KG1 (cell line): ENCODE measurements around the gene MARCHF9.
"Not testable (repeated sequence)": the region's sequence is repeated elsewhere in the genome, so short reads cannot be mapped to it uniquely, and the experiment has no call there.

Experiments
- DNase-seq: peaks from one replicate; lab custom pipeline; 2025; lab: John Stamatoyannopoulos, UW

MARCHF9 gene, protein sequence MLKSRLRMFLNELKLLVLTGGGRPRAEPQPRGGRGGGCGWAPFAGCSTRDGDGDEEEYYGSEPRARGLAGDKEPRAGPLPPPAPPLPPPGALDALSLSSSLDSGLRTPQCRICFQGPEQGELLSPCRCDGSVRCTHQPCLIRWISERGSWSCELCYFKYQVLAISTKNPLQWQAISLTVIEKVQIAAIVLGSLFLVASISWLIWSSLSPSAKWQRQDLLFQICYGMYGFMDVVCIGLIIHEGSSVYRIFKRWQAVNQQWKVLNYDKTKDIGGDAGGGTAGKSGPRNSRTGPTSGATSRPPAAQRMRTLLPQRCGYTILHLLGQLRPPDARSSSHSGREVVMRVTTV

DNA sequence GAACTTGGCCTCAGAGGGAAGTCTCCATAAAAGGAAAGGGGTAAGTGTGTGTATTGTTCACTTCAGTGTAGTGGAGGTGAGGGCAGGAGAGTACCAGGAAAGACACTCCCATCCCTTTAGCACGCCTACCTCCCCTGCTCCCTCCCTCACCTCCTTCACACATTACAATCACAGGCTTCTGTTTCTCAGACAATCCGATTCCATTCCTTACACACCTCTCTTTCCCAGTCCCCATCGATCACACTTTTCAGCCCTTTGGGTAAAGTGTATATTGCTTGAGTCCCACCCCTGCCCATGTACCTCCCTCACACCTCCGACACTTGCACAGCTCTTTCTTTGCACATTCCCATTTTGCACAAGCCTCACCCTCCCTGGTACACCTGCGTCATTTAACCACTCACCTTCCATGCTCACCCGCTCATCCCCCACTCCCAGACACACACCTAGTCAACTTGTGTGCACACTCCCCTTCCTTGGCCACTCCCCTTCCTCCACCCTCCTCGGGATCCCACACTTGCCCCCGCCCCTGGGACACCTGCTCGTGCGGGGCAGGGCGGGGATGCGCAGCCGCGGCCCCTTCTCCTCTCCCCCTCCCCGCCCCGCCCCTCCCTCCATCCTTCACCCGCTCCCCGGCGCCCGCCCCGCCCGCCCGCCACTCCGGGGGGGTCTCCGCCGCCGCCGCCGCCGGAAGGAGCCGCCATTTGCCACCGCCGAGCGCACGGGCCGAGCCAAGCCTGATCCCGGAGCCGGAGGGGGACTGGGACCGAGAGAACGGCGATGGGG, at the start of gene MARCHF9:
Gene MARCHF9, plus strand, starts transcription at position 693 of the 783 bp plus-strand sequence. CDS start 426 bp downstream, outside the sequence.
- DNase-seq = no peak

DNA sequence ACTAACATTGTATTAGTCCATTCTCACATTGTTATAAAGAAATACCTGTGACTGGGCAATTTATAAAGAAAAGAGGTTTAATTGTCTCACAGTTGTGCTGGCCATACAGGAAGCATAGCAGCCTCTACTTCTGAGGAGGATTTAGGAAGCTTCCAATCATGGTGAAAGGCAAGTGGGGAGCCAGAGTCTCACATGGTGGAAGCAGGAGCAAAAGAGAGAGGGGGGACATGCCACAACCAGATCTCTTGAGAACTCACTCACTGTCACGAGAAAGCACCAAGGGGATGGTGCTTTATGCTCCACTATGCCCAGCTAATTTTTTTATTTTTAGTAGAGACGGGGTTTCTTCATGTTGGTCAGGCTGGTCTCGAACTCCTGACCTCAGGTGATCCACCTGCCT, 47.7 kb upstream of the MARCHF9 start:
- DNase-seq = no peak

DNA sequence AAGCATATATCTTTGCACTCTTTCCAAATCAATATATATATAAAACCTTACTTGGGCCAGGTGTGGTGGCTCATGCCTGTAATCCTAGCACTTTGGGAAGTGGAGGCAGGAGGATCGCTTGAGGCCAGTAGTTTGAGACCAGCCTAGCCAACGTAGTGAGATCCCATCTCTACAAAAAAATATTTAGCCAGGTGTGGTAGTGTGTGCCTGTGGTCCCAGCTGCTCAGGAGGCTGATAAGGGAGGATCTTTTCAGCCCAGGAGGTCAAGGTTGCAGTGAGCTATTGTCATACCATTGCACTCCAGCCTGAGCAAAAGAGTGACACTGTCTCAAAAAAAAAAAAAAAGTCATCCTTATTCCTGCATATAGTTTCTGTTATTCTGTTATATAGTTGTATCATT, 46.6 kb upstream of the MARCHF9 start:
- no peak for DNase-seq

DNA sequence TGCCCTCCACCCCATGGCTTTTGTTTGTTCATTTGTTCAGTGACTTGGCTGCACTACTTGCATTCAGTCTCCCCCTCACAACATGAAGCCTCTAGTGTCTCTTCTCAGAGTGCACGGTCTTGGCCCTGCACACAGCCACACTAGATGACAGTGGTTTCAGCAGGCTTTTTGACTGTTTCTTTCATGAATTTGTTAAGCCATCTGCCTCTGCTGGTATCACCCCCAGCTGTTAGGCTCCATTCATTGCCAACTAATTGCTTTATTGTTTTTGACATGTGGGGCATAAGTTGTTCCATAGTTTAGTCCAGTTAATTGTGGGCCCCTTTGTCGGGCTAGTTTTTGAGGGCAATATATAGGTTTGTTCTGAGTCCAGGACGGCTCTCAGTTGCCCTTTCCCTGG, 42.2 kb upstream of the MARCHF9 start:
- no peak for DNase-seq

DNA sequence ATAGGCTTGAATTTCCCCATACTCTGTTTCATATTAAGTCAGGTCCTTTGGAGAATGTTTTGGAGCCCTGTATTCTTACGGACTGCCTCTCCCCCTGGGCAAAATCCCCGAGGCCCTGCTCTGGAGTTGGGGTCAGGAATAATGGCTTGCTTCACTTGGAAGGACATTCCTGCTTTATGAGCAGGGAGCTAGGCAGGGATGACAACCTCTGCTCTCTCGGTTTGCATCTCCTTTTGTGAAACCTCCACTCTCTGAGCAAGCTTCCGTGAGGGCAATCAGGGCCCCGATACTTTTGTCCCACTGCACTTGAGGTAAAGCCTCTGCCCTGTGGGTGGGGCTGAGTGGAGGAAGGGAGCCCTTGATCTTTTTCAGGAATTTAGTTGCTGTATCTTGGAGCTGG, 41.7 kb upstream of the MARCHF9 start:
- DNase-seq = no peak

DNA sequence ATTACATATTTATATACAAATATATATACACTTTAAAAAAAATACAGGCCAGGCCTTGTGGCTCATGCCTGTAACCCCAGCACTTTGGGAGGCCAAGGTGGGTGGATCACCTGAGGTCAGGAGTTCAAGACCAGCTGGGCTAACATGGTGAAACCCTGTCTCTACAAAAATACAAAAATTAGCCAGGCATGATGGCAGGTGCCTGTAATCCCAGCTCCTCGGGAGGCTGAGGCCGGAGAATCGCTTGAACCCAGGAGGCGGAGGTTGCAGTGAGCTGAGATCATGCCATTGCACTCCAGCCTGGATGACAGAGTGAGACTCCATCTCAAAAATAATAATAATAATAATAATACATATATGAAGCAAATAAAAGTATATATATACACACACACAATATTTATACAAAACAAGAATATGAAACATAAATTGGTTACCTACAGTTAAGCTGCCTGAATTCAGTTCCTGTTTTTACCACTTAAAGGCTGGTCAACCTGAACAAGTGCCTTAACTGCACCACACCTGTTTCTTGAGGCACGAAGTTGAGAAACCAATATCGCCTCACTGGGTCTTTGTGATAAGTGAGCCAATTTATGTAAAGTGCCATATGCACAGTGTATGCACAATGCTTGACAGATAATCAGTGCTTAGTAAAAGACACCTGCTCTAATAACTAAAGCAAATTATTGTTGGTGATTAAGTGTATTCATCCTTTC, 39.7 kb upstream of the MARCHF9 start:
- DNase-seq = not testable (repeated sequence)

DNA sequence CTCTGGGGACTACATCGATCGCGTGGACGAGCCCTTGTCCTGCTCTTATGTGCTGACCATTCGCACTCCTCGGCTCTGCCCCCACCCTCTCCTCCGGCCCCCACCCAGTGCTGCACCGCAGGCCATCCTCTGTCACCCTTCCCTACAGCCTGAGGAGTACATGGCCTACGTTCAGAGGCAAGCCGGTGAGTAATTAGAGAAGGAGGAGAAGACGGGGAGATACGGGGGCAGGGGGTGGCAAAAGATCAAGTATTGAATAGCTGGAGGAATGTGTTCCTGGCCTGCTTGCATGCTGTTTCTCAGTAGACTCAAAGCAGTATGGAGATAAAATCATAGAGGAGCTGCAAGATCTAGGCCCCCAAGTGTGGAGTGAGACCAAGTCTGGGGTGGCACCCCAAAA, 39.1 kb upstream of the MARCHF9 start:
- no peak for DNase-seq

DNA sequence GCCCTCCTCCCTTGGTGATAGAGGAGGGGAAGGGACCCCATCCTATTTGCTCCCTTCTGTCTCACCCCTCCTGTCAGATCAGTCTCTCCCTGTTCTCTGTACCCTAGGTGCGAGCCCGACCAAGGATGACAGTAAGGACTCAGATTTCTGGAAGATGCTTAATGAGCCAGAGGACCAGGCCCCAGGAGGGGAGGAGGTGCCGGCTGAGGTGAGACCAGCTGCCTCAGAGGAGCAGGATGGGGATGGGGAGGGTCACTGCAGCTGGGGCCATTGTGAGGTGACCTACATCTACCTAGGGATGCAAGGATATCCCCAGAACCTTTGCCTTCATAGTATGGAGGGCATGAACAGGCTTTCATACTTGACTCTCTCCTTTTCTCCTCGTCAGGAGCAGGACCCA, 38.6 kb upstream of the MARCHF9 start:
- DNase-seq = no peak

DNA sequence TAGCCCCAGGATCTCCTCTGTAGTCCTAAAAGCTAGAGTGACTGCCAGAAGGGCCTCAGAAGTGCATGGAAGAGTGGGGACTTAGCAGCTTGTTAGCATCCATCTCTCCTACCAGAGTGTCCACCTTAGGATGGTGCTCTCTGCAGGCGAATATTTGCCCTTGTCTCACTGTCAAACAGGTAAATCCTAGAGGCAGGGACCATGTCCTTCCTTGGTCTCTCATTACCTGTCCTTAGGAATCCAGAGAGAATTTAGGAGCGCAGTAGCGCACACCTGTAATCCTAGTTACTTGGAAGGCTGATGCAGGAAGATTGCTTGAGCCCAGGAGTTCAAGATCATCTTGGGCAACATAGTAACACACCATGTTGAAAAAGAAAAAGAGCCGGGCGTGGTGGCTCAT, 37.8 kb upstream of the MARCHF9 start:
- DNase-seq = no peak

DNA sequence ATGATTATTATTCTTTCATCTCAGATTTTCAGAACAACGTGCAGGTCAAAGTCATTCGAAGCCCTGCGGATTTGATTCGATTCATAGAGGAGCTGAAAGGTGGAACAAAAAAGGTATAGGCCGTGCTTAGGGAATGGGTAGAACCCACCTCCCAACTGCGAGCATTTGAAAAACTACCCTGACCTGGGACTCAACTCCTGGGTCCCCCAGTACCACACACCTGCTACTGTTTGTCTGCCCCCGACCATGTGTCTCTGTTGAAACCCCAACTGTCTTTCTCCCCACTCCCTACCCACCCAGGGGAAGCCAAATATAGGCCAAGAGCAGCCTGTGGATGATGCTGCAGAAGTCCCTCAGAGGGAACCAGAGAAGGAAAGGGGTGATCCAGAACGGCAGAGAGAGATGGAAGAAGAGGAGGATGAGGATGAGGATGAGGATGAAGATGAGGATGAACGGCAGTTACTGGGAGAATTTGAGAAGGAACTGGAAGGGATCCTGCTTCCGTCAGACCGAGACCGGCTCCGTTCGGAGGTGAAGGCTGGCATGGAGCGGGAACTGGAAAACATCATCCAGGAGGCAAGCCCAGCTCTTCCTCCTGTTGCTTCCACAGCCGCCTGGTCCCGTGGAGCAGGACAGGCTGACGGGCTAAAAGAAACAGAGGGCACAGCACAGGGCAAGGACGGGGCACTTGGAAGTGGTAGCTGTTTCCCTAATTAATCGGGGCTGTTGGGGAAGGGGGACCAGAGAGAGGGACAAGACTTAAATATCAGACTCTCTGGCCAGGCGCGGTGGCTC, 36.9 kb upstream of the MARCHF9 start:
- DNase-seq = no peak

DNA sequence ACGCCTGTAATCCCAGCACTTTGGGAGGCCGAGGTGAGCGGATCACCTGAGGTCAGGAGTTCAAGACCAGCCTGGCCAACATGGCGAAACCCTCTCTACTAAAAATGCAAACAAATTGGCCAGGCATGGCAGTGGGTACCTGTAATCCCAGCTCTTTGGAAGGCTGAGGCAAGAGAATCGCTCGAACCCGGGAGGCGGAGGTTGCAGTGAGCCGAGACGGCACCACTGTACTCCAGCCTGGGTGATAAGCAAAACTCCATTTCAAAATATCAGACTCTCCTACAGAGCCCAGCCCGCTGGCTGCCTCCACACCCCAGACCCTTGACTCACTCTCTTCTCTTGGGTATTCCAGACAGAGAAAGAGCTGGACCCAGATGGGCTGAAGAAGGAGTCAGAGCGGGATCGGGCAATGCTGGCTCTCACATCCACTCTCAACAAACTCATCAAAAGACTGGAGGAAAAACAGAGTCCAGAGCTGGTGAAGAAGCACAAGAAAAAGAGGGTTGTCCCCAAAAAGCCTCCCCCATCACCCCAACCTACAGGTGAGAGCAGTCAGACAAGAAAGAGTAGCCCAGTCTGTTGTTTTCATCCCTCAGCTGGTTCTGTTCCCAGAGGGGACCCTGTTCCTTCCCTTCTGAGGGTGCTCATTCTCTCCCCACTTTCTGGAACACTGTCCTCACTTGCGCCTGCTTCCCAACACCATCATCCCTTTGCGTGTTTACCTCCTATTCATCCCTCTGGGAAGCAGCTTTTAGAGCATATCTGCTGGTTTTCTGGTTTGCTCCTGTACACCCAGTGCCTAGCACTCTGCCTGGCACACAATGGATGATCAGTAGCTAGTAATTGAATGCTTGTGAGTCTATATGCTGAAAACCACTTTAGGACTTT, 36.0 kb upstream of the MARCHF9 start:
- DNase-seq = no peak

DNA sequence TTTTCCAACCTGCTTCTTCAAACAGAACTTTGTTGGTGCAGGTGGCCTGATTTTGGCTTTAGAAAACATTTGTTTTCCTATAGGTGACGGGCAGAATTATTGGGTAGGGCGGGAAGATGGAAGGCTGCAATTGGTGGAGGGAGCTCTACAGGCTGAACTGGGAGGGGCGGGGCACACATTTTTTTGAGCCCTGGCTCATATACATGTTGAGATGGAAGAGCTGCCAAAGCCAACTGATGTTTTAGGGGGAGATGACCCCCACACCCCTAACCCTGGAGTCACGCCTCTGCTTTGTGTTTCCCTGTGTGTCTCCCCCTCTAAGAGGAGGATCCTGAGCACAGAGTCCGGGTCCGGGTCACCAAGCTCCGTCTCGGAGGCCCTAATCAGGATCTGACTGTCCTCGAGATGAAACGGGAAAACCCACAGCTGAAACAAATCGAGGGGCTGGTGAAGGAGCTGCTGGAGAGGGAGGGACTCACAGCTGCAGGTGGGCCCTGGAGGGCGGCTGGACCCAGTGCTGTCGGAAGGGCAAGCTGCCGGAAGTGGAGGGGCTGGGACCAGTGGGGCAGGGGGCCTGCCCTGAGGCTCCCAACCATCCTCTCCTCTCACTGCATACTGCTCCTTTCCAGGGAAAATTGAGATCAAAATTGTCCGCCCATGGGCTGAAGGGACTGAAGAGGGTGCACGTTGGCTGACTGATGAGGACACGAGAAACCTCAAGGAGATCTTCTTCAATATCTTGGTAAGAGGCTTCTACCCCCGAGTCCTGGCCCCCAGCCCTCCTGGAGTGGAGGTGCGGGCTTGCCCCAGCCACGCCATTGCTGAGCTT, 34.9 kb upstream of the MARCHF9 start:
- DNase-seq = no peak

DNA sequence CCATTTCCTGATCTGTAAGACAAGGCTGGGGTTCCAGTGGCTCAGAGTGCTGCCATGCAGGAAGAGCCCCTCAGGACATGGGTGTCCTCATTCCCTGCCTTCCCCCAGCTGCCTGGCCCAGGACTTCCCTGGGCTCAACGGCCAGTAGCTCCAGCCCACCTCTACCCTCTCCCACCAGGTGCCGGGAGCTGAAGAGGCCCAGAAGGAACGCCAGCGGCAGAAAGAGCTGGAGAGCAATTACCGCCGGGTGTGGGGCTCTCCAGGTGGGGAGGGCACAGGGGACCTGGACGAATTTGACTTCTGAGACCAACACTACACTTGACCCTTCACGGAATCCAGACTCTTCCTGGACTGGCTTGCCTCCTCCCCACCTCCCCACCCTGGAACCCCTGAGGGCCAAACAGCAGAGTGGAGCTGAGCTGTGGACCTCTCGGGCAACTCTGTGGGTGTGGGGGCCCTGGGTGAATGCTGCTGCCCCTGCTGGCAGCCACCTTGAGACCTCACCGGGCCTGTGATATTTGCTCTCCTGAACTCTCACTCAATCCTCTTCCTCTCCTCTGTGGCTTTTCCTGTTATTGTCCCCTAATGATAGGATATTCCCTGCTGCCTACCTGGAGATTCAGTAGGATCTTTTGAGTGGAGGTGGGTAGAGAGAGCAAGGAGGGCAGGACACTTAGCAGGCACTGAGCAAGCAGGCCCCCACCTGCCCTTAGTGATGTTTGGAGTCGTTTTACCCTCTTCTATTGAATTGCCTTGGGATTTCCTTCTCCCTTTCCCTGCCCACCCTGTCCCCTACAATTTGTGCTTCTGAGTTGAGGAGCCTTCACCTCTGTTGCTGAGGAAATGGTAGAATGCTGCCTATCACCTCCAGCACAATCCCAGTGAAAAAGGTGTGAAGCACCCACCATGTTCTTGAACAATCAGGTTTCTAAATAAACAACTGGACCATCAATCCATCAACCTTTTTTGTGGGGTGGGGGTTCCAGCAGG, 34.0 kb upstream of the MARCHF9 start:
- DNase-seq = no peak

DNA sequence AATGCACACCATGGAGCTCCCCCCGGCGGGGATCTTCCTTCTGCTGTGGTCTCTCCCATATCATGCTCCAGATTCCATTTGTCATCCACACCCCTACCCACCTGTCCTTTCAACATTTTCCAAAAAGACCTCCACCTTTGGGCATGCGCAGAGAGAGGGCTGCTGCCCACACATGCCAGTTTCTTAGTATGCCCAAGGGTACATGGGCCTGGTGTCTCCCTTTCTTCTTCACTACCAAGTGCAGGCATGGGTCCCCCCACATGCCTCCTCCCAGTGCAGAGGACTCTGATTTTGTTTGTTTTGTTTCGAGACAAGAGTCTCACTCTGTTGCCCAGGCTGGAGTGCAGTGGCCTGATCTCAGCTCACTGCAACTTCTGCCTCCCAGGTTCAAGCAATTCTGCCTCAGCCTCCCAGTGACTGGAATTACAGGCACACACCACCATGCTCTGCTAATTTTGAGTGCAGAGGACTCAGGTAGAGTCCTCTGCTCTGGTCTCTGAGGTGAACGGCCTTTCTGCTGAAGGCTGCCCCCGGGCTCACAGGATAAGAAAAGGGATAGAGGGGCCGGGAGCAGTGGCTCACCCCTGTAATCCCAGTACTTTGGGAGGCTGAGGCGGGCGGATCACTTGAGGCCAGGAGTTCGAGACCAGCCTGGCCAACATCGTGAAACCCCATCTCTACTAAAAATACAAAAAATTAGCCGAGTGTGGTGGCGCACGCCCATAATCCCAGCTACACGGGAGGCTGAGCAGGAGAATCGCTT, 32.9 kb upstream of the MARCHF9 start:
- DNase-seq = not testable (repeated sequence)

DNA sequence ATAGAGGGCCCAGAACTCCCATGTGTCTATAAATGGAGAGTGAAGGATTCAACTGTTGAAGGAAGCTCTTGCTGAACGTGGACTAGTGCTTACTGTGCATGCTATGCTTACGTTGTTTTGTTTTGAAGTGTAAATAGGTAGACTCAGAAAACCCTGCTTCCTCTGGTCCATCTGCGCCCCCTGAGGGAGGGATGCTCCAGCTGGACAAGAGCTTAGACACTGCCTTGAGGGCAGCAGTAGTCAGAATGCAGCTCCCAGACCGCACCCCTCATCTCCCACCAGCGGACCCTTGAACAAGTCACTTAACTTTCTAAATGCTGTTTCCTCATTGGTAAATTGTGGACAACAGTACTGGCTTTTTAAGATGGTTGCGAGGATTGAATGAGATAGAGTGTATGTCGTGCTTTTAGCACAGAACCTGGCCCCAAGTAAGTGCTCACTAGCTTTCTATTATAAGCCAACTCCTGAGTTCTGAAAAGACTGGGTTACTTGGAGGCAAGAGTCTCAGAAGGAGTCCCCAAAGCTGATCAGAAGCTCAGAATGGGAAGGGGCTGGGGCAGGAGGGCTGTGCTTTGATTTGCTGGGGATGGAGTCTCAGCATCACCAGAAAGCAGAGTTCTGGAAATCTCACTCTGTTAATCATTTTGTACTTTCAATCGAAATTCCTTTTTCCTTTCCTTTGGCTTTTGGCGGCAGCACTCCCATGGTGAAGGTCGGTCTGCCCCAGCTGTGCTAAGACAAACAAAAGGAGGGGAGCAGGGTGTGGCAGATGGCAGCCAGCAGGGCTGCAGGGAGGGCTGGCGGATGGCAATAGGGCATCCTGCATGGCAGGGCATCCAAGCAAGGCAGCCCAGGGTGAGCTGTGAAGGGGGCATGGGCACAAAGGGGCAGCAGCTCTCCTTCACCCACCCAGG, 31.9 kb upstream of the MARCHF9 start:
- no peak for DNase-seq

DNA sequence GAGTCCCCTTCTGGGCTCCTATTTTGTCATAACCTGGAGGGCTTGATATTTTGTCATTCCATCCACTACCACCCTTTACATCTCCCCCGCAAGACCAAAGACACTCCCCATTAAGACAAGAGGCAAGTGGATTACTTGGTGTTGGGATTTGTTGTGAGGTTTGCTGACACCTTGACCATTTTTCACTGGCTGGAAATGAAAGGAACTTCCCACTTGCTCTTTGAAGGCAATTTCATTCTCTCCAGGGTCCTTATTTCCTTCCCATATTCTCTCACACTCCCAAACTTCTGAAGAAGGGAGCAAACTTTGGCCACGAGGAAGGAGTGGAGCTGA, 31.3 kb upstream of the MARCHF9 start:
- no peak for DNase-seq
